AG08396 (cell line): ENCODE results near the gene FHOD3.

Experiments used
- DNase-seq: peaks from one replicate; pipeline ENCODE4 v3.0.0; 2012; ENCODE audit warnings: low spot score, mixed read lengths

The FHOD3 gene

DNA sequence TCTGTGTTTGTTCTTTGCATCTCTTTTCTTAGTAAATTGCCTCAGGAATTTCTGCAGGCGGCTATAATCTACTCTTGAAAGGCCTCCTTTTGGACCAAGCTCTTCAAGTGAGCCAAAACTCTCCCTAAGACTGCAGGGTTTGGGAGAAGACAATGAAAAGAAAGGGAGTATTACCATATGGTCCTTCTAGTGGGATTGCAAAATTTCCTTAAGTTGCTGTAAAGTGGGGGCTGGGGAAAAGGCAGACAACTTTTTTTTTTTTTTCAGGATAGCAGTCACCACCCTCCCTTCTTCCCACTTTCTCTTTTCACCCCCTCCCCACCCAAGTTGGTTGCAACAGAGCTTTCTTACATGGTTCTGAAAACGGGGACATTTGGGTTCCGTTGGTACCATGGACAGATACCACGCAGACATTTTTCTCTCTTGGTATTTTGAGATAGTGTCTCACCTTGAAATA is 183.7 kb downstream of the FHOD3 start:
- no peak for DNase-seq

DNA sequence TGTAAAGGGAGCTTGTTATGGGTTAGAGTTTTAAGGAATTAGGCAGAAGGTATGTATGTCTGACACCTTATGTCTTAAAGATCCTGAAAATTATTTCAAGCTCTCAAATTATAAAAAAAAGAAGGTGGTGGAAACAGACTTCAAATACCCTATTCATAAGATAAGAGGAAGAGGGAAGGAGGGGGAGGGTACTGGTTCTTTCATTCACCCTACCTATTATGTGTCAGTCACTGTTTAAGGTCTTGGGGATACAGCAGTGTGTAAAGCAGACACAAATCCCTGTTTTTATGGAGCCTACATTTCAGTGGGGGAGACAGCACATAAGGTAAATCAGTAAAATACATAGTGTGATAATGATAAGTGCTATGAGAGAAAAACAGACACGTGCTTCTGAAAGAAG is 184.4 kb downstream of the FHOD3 start:
- DNase-seq: no peak

DNA sequence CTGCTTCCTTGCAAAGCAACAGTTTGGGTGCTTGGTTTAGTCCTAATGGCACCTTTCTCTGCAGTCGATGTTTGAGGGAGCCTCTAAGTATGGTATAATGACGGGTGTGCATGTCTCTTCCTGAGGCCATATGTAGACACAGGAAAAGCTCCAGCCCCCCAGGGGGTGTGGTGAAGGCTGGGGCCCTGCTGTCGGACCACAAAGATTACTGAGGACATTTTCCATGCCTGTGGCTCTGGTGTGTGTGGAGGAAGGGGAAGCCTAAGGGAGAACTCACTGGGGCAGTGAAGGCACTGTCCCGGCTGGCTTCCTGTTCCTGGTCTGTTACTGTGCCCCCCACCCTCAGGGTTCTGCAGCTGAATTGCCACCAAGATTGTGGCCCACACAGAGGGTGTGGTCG is 187.1 kb downstream of the FHOD3 start:
- DNase-seq: no peak

GRCh38 chr18:36485772-36486171 is 188.3 kb downstream of the FHOD3 start:
- no peak for DNase-seq

DNA sequence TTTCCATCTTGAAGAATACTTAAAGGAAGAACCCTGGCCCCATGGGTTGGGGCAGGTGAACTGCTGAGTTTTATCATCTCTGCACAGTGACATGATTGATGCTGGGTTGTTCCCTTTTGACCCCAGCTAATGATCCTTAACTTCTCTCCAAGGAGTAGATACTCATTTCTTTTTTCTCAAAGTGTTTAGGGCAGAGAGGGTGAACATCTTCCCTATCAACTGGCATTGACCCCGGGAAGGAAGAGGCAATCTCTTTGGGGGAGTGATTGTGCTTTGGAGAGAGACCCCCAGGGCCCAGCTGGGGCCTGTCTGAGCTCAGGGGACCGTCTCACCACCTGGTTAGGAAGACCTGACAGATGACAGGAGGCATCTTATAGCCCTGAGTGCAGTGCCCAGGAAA is 190.6 kb downstream of the FHOD3 start:
- DNase-seq: no peak

- DNase-seq: no peak
These were observed 193.4 kb downstream of the FHOD3 start for GRCh38 chr18:36490897-36491296.

DNA sequence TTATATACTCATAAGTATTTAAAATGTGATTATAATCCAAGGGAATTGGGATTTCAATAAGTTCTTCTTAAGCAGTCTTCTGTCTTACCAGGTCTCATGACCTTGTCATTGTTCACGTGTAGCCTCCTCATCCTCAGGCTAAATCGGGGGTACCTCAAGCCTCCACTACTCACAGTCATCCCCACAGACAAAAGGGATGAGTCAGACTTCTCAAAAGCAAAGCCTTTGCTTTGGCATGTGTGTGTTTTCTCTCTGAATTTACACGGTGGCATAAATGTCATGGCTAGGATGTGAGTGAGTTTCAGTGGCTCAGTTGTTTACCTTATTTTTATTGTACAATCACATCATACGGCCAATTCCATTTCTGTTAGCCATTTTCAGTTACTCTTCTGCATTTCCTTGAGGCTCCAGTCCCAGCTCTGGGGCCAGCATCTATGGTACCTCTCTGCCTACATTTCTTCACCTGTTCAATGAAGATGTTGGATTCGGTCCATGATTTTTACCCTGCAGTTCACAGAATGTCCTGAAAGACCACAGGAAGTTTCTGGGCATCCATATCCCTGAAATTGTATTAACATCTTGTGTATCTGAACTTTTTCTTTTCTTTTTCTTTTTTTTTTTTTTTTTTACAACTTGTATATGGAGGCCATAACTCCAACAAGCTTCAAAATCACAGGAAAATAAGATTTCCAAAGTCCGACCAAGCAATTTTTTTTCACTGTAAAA is 195.3 kb downstream of the FHOD3 start:
- DNase-seq: no peak

GRCh38 chr18:36493349-36494159 is 196.0 kb downstream of the FHOD3 start:
- peak; percentile 23 for DNase-seq

DNA sequence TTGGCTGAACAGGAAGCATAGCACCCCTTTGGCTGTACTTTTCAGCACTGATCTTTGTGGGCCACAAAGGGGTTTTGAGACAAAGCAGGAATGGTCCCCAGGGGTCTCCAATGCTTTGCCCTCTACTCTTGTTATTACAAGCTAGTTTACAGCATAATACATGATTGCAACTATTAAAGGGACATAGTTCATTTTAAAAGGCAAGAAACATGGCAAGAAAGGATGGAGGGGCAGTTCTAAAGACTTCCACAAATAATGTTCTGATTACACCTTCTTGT is 196.6 kb downstream of the FHOD3 start:
- no peak for DNase-seq

GRCh38 chr18:36496022-36496421 is 198.5 kb downstream of the FHOD3 start:
- DNase-seq: no peak

DNA sequence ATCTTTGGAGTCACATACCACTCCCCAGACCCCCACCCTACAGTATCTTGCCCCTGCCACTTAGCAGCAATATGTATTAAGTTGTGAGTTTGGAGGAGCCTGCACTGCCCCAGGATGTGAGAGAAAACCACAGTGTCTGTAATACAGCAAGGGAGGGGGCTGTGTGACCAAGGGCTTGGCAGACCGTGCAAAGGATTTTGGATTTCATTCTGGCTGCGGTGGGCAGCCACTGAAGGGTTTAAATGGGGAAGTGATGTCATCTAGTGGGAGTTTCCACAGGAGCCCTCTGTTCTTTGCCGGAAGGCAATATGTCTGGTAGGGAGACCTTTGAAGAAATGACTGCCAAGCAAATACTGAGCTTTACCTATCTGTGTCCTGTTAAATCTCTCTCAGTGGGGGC is 202.4 kb downstream of the FHOD3 start:
- DNase-seq: no peak

GRCh38 chr18:36501100-36501499 is 203.6 kb downstream of the FHOD3 start:
- no peak for DNase-seq

- no peak for DNase-seq
These were observed 206.0 kb downstream of the FHOD3 start for GRCh38 chr18:36503477-36503876.

DNA sequence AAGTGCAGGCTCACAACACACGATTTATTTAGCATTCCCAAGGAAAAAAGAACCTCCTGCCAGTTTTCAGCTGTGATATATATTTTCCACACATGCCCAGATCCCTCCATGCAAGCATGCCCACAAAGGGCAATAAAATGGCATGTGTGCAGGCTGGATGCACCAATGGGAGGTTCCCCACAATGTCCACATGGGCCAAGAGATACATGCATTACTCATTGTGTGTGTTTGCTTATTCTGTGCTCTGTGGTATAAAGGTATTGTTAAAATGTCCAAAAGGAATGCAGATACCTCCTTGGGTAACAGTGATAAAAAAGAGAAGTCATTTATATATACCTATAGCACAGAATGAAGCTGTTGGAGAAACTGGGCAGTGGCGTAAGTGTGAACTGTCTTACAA is 207.4 kb downstream of the FHOD3 start:
- DNase-seq: no peak

GRCh38 chr18:36505665-36506064 is 208.2 kb downstream of the FHOD3 start:
- DNase-seq: no peak

GRCh38 chr18:36509646-36510197 is 212.2 kb downstream of the FHOD3 start:
- DNase-seq: no peak

GRCh38 chr18:36511791-36512352 is 214.4 kb downstream of the FHOD3 start:
- no peak for DNase-seq

DNA sequence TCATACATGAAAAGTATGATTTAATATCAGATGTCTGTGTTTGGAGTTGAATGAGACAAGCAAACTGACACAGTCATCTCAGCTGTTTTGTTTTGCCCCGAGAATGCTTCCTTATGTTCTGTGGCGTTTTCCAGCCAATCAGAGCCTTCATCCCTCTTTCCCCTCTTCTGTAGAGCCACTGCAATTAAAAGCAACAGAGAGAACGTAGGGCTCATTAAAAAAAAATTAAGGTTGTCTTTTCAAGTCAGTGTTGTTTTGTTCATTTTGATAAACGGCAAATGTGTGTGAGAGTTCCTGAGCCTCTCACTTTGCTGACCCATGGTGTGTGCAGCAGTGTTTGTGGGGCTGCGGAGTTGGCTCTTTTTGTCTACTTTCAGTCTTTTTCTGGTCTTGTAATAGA is 216.0 kb downstream of the FHOD3 start:
- no peak for DNase-seq

DNA sequence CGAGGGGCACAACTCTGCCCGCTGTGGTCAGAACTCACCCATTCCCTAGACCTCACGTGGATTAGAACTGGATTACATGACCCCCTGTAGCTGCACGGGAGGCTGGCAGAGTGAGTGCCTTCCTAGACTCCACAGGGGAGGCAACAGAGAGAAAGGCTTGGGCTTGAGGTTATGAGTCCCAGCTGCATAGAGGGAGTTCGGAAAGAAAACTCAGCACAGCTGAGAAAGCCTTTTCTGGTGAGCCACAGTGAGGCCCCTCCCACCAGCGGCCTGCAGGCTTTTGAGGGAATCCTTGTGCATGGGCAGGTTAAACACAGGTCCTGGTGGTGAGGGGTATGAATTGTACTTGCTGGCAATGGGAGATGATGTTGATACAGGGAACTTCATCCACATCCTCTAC is 217.3 kb downstream of the FHOD3 start:
- DNase-seq: no peak

DNA sequence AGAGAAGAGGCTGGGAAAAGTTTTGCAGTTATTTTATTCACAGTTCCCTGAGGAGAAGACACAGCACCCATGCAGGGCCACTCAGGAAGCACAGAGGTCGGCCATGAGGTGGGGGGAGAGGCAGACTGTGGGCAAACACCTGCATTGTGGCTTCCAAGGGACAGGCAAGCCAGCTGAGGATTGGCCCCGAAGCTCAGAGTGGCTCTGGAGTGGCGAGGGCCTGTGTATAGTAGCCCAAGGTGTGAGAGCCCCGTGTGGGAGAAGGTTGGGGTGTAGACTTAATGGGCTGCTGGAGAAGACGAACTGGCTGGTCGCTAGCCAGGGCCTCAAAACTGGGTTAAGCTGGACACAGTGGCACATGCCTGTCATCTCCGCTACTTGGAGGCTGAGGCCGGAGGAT is 218.7 kb downstream of the FHOD3 start:
- no peak for DNase-seq

DNA sequence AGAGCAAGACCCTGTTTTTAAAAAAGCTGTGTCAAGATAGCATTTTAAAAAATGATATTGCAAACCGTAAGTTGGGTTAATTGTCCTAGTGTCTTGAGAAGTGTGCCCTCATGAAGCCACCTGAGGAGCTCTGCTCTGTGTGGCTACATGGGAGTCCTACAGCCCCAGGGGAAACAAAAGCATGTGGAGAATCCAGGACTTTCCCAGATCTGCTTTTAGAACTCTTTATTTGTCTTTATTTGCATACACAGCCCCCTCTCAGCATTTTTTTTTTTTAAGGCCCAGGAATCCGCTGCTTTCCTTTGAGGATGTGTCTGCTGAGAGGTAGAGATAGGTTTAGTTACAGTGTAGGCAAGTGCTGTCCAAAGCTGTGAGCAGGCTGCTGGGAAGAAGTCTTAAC is 219.2 kb downstream of the FHOD3 start:
- DNase-seq: no peak

DNA sequence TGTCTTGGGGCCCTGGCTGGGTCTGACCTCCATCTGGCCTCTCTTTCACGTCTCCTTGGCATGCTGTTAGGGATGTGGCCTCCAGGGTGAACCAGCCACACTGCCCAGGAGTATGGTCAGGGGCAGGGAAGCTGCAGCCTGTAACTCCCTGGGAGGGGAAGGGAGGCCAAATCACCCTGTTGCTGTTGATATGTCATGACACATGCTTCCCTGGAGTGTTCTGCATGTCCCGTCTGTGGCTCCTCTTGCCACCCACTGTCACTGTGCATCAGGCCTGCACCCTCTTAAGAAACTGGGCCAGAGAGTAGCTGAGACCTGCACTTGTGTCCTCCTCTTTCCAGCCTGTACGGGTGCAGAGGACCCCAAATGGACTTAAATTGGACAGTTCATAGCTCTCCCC is 221.3 kb downstream of the FHOD3 start:
- no peak for DNase-seq

DNA sequence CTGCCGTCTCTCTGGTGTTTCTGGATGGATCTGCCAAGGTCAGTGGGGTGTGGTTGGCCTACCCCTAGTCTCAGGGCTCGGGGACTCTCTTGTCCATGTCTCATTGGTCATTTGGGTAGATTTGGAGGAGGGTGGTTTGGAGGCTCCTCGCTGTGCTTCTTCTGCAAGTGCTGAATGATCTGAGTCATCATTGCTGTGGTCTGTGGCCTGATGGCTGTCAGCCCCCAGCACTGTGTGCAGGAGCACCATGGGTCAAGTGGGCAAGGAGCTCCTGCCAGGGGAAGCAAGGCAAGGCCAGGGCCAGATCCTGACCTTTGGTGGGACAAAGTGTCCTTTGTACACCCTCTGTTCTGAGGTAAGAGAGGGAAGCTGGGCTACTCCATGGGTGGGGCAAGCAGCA is 221.8 kb downstream of the FHOD3 start:
- peak; percentile 13 for DNase-seq
